Measurements from ENCODE around the gene RSPH10B2. TPM values are rescaled to one million over a fixed set of nuclear protein-coding genes. Genes with fewer than 3 reads are reported as not detected.

The RSPH10B2 gene
- total and polyA plus RNA-seq, 2 of the 13 experiments (the other 11 are each of a cell fraction or from before 2014, with no cell fraction given): 0.31 TPM; not detected in 1

DNA sequence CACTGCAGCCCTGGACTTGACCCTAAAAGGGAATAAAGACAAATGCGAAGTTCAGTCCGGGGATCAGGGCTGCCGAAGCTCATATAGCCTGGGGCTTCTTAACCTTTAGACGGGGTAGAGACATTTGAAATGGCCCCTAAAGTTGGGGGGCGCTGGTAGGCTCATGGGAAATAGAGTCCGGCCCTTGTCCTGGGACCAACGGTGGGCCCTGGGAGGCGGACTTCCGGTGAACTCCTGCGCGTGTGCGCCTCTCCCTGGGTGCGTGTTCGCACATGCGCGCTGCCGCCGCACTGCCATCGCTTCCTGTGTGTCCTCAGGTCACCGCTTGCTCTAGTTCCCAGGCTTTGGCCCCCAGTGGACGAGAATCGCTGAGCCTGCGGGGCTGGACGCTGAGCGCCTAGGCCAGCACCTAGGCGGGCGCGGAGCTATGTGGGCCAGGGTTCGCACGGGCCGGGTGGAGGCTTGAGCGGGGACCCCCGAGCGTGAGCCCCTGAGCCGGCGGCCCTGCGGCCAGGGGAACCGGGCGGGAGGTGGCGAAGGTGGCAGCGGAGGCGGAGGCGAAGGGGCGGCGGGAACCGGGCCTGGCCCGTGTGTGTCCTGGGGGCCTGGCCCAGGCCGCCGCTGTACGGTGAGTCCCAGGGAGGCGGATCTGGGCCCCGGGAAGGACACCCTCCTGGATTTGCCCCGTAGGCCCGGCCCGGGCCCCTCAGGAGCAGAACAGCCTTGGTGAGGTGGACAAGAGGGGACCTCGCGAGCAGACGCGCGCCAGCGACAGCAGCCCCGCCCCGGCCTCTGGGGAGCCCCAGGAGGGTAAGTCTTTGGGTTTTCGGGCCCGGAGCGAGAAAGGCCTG, 24.2 kb upstream of the RSPH10B2 start (continued):
- TF ChIP-seq, protein P1, sequence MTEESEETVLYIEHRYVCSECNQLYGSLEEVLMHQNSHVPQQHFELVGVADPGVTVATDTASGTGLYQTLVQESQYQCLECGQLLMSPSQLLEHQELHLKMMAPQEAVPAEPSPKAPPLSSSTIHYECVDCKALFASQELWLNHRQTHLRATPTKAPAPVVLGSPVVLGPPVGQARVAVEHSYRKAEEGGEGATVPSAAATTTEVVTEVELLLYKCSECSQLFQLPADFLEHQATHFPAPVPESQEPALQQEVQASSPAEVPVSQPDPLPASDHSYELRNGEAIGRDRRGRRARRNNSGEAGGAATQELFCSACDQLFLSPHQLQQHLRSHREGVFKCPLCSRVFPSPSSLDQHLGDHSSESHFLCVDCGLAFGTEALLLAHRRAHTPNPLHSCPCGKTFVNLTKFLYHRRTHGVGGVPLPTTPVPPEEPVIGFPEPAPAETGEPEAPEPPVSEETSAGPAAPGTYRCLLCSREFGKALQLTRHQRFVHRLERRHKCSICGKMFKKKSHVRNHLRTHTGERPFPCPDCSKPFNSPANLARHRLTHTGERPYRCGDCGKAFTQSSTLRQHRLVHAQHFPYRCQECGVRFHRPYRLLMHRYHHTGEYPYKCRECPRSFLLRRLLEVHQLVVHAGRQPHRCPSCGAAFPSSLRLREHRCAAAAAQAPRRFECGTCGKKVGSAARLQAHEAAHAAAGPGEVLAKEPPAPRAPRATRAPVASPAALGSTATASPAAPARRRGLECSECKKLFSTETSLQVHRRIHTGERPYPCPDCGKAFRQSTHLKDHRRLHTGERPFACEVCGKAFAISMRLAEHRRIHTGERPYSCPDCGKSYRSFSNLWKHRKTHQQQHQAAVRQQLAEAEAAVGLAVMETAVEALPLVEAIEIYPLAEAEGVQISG (CRISPR knock-in tag; IDR thresholded peaks at IDR 0.05): peak; percentile 86
- no peak for TF ChIP-seq HNRNPK (IDR thresholded peaks at IDR 0.05; ENCODE audit: low read depth, low read length, poor library complexity, severe bottlenecking)
- peak; percentile 52; the same call in 1 of the 2 replicates for TF ChIP-seq PRDM15 (CRISPR knock-in tag; IDR thresholded peaks at IDR 0.05)
- TF ChIP-seq SP140L (CRISPR knock-in tag; IDR thresholded peaks at IDR 0.05; ENCODE audit: borderline replicate concordance): 0 out of 2 replicates have a peak, but pooled peaks have one; percentile 17
- TF ChIP-seq HOXA5 (CRISPR knock-in tag; IDR thresholded peaks at IDR 0.05): no peak
- TF ChIP-seq ZNF33B (CRISPR knock-in tag; IDR thresholded peaks at IDR 0.05): peak; percentile 49; the same call in 1 of the 2 replicates
- TF ChIP-seq, protein P2, sequence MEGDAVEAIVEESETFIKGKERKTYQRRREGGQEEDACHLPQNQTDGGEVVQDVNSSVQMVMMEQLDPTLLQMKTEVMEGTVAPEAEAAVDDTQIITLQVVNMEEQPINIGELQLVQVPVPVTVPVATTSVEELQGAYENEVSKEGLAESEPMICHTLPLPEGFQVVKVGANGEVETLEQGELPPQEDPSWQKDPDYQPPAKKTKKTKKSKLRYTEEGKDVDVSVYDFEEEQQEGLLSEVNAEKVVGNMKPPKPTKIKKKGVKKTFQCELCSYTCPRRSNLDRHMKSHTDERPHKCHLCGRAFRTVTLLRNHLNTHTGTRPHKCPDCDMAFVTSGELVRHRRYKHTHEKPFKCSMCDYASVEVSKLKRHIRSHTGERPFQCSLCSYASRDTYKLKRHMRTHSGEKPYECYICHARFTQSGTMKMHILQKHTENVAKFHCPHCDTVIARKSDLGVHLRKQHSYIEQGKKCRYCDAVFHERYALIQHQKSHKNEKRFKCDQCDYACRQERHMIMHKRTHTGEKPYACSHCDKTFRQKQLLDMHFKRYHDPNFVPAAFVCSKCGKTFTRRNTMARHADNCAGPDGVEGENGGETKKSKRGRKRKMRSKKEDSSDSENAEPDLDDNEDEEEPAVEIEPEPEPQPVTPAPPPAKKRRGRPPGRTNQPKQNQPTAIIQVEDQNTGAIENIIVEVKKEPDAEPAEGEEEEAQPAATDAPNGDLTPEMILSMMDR (CRISPR knock-in tag; IDR thresholded peaks at IDR 0.05): peak; percentile 50
- no peak for TF ChIP-seq HIC2 (CRISPR knock-in tag; IDR thresholded peaks at IDR 0.05; ENCODE audit: low read depth)
- TF ChIP-seq, protein P3, sequence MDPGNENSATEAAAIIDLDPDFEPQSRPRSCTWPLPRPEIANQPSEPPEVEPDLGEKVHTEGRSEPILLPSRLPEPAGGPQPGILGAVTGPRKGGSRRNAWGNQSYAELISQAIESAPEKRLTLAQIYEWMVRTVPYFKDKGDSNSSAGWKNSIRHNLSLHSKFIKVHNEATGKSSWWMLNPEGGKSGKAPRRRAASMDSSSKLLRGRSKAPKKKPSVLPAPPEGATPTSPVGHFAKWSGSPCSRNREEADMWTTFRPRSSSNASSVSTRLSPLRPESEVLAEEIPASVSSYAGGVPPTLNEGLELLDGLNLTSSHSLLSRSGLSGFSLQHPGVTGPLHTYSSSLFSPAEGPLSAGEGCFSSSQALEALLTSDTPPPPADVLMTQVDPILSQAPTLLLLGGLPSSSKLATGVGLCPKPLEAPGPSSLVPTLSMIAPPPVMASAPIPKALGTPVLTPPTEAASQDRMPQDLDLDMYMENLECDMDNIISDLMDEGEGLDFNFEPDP (CRISPR knock-in tag; conservative IDR thresholded peaks at IDR 0.05): no peak
- TF ChIP-seq SUZ12 (IDR thresholded peaks at IDR 0.05; ENCODE audit: low read depth, low read length): no peak
- TF ChIP-seq RFXANK (CRISPR knock-in tag; IDR thresholded peaks at IDR 0.05): no peak
- TF ChIP-seq ZNF160 (CRISPR knock-in tag; IDR thresholded peaks at IDR 0.05): peak; percentile 59; the same call in 1 of the 2 replicates
- peak; percentile 84 for TF ChIP-seq ZC3H13 (CRISPR knock-in tag; IDR thresholded peaks at IDR 0.05)
- no peak for TF ChIP-seq JUND (CRISPR knock-in tag; IDR thresholded peaks at IDR 0.05)

All from HepG2 (cell line).